ENCODE measurements around the gene GNG11. TPM values are rescaled to one million over a fixed set of nuclear protein-coding genes. Genes with fewer than 3 reads are reported as not detected.

GNG11 gene
- total RNA-seq, 6 experiments from 2014 or later = 26.0 to 31.4 (median 28.1) TPM

DNA sequence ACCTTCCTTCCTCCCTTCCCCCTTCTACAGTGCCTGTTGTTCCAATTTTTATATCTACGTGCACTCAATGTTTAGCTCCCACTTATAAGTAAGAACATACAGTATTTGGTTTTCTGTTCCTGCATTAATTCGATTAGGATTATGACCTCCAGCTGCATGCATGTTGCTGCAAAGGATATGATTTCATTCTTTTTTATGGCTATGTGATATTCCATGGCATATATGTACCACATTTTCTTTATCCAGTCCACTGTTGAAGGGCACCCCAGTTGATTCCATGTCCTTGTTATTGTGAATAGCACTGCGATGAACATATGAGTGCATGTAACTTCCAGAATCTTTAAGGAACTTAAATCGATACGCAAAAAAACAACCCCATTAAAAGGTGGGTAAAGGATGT is 42.7 kb downstream of the GNG11 start:
- Mint-ChIP-seq H3K27me3 (ENCODE audit: insufficient read depth) (no peaks in the 10 kb centered on the region; the same call in 1 of the 2 replicates), H3K4me3 (no peak overlapping the region), H3K9me3 (no peaks in the 10 kb centered on the region), H3K4me1 (ENCODE audit: low read depth) (peaks cover 6% of the 10 kb centered on the region; the same call in 1 of the 2 replicates), H3K36me3 (ENCODE audit: low read depth) (no peaks in the 10 kb centered on the region), H3K27ac (no peak overlapping the region)
- TF ChIP-seq, protein P1, sequence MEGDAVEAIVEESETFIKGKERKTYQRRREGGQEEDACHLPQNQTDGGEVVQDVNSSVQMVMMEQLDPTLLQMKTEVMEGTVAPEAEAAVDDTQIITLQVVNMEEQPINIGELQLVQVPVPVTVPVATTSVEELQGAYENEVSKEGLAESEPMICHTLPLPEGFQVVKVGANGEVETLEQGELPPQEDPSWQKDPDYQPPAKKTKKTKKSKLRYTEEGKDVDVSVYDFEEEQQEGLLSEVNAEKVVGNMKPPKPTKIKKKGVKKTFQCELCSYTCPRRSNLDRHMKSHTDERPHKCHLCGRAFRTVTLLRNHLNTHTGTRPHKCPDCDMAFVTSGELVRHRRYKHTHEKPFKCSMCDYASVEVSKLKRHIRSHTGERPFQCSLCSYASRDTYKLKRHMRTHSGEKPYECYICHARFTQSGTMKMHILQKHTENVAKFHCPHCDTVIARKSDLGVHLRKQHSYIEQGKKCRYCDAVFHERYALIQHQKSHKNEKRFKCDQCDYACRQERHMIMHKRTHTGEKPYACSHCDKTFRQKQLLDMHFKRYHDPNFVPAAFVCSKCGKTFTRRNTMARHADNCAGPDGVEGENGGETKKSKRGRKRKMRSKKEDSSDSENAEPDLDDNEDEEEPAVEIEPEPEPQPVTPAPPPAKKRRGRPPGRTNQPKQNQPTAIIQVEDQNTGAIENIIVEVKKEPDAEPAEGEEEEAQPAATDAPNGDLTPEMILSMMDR (IDR thresholded peaks at IDR 0.05) = no peak
- DNase-seq = no peak

DNA sequence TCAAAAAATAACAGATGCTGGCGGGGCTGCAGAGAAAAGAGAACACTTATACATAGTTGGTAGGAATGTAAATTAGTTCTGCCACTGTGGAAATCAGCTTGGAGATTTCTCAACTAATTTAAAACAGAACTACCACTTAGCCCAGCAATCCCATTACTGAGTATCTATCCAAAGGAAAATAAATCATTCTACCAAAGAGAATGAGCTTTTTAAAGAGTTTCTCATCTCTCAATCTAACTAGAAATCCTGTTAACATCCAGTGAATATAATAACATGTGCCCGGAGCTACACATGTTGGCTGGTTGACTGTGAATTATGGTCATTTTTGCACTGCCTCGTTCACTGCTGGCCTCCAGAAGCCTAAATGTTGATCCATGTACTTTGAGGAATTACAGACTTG is 43.3 kb downstream of the GNG11 start:
- DNase-seq = no peak
- peaks cover 7% of the 10 kb centered on the region; the same call in 1 of the 2 replicates for H3K4me1 Mint-ChIP-seq (ENCODE audit: low read depth)
- no peaks in the 10 kb centered on the region; the same call in 1 of the 2 replicates for H3K27me3 Mint-ChIP-seq (ENCODE audit: insufficient read depth)
- H3K9me3 Mint-ChIP-seq = no peaks in the 10 kb centered on the region
- TF ChIP-seq, protein P1 (IDR thresholded peaks at IDR 0.05) = no peak
- no peaks in the 10 kb centered on the region for H3K36me3 Mint-ChIP-seq (ENCODE audit: low read depth)
- no peak overlapping the region for H3K4me3 Mint-ChIP-seq
- H3K27ac Mint-ChIP-seq = no peak overlapping the region

DNA sequence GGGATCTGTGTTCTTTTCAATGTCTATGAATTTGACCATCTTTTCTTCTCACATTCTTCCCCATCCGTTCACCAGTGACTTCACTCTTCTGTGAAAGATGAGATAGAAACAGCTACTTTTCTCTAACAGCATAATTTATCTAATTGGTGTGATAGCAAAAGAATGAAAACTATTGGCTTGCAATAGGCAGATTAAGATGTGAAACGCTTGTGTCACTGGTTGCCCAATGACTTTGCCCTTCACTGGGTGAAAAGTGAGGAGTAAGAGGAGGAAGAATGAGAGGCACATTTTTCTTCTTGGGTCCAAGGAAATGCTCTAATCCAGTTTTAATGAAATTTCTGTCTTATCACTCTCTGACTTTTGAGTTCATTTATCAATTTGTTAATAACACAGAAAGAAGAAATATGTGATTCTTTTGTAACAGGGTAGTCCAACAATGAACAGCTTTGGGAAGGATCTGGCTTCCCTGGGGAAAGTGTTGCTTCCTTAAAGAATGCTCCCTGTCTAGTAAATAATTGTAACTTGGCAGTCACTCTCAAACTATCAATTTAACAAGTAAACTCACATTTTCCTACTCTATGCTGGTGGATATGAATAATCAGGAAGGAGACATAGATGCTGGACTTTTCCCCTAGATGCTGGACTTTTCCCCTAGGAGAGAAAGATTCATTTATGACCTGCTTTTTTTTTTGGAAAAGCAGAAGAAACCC is 47.5 kb downstream of the GNG11 start:
- TF ChIP-seq, protein P1 (IDR thresholded peaks at IDR 0.05) = no peak
- Mint-ChIP-seq H3K9me3 (no peaks in the 10 kb centered on the region), H3K36me3 (ENCODE audit: low read depth) (no peaks in the 10 kb centered on the region), H3K4me1 (ENCODE audit: low read depth) (peaks cover 27% of the 10 kb centered on the region), H3K4me3 (no peak overlapping the region), H3K27ac (no peak overlapping the region), H3K27me3 (ENCODE audit: insufficient read depth) (no peaks in the 10 kb centered on the region; the same call in 1 of the 2 replicates)
- no peak for DNase-seq

DNA sequence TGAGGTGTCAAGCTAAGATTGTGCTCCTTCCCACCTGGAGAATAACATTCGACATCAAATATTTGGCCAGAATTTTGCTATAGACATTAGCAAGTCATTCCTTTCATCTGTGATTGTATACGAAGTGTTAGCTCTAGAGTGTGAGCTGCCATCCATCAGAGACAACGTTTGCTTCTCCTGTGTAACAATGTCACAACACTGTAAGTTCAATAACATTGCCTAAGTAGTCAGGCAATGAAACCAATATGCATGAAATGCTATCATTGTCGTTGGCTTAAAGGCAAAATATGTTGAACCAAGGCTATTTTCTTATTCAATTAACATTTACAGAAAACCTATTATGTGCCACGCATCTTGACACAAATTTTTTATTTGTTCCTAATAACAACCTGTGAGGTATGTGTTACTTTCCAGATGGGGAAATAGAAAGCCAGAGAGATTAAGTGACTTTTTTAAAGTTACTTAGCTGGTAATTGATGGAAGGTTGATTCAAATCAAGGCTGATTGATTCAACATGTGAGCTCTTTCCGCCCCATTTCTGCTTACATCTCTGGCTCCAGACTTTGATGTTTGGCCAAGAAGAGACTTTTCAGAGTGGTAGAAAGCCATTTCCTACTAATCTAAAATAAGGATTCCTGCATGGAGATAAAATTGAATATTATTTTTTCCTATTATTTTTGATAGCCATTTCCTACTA is 50.6 kb downstream of the GNG11 start:
- Mint-ChIP-seq H3K27ac (no peak overlapping the region), H3K9me3 (no peaks in the 10 kb centered on the region), H3K36me3 (ENCODE audit: low read depth) (no peaks in the 10 kb centered on the region), H3K4me3 (peak overlapping the region; percentile 53; the same call in 1 of the 2 replicates), H3K27me3 (ENCODE audit: insufficient read depth) (no peaks in the 10 kb centered on the region), H3K4me1 (ENCODE audit: low read depth) (peaks cover 32% of the 10 kb centered on the region)
- TF ChIP-seq, protein P1 (IDR thresholded peaks at IDR 0.05) = no peak
- no peak for DNase-seq

DNA sequence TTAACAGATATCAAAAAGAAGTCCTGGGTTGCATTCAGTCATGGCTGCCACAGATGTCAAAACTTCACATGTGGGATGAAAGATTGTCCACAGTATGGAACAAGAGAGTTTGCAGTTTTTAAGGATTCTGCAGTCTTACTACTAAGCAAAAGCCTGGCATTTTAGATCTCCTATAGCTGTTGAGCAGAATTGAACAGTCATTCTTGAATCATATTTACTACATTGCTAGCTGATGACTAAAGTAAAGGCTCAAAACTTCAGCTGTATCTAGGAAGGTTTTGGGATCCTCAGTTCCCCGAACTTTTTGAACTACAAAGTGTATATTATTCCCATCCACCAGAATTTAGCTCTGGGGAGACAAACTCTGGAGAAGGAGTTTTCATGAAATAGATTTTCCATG is 51.6 kb downstream of the GNG11 start:
- Mint-ChIP-seq H3K27ac (peak overlapping the region; percentile 69), H3K4me1 (ENCODE audit: low read depth) (peaks cover 32% of the 10 kb centered on the region), H3K27me3 (ENCODE audit: insufficient read depth) (no peaks in the 10 kb centered on the region), H3K9me3 (no peaks in the 10 kb centered on the region), H3K36me3 (ENCODE audit: low read depth) (no peaks in the 10 kb centered on the region), H3K4me3 (peak overlapping the region; percentile 53)
- DNase-seq = peak; percentile 64
- TF ChIP-seq, protein P1 (IDR thresholded peaks at IDR 0.05) = no peak
